GM10847 (cell line): ENCODE results near the gene ZMYND15.

ENCODE experiments used
- POLR2A ChIP-seq: IDR thresholded peaks from 2 replicates; pipeline ENCODE4 v1.6.1; 2011; ENCODE audit not compliant: insufficient read length; ENCODE audit errors: extremely low read depth

The ZMYND15 gene

DNA sequence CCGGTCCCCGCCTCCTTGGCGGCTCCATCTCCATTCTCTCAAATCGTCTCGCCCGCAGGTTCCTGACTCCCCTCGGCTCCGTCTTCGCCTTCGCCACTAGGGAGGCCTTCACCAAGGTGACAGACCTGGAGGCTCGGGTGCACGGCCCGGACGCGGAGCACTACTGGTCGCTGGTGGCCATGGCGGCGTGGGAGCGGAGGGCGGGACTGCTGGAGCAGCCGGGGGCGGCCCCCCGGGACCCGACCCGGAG, 50.0 kb downstream of the ZMYND15 start:
- no peak for TF ChIP-seq POLR2A

DNA sequence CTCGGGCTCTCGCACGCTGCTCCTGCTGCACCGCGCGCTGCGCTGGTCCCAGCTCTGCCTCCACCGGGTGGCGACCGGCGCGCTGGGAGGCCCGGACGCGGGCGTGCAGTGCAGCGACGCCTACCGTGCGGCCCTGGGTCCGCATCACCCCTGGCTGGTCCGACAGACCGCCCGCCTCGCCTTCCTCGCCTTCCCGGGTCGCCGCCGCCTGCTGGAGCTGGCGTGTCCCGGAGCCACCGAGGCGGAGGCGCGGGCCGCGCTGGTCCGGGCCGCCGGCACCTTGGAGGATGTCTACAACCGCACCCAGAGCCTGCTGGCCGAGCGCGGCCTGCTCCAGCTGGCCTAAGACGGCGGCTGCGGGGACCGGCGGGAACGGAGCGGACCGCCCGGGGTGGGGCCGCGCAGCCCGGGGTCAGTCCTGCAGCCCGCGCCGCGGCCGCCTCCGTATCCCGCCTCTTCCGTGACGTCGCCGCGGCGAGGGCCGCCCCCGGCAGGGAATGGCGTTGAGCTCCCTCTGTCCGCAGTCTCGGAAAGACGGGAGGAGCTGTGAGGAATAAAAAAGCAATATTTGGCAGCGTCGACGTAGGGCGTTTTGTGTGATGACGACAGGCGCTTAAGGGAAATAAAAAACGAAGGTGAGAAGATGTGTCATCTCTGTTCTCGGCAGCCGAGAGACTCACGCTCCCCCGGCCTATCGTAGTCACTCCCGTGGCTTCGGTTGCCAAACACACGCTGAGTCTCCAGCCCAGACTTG, 50.5 kb downstream of the ZMYND15 start:
- TF ChIP-seq POLR2A, result peak; percentile 59

DNA sequence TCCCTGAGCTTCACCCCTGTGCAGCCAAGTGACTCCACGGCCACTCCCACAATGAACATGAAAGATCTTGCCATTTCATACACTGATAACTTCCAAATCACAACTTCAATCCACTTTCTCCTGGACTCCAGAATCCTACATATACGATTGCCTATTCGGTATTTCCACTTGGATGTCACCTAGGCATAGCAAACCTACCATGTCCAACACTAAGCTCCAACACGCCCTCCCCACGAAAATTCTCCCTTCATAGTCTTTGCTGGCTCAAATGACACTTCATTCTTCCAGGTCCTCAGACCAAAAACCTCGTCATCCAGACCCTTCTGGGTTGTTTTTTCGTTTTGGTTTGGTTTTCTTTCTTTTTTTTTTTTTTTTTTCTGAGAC, 51.1 kb downstream of the ZMYND15 start:
- TF ChIP-seq POLR2A, result no peak

DNA sequence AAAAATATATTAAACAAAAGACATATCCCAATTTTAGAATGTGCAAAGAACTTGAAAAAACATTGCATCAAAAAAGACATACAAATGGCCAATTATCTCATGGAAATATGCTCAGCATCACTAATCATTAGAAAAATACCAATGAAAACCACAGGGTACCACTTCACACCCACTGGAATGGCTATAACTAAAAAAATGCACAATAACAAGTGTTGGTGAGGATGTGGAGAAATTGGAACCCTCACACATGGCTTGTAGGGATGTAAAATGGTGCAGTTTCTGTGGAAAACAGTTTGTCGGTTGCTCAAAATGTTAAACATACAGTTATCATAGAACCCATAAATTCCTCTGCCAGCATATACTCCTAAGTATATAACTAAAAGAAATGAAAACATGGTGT, 55.5 kb downstream of the ZMYND15 start:
- TF ChIP-seq POLR2A, result no peak
